ENCODE data around the gene MTHFD2.
A peak's percentile ranks its signal among the peaks of the same experiment; 100 is the strongest.

MTHFD2 gene

GRCh38 chr2:74177696-74178095, 20.7 kb upstream of the MTHFD2 start:
- Histone ChIP-seq H2AFZ (ENCODE audit: low read length) (peak overlapping the region; percentile 71; the same call in 1 of the 2 replicates), H3K79me2 (ENCODE audit: insufficient read depth, low read length) (peaks cover 59% of the 10 kb centered on the region), H3K27me3 (ENCODE audit: insufficient read depth, low read length, poor library complexity, severe bottlenecking) (no peaks in the 10 kb centered on the region), H3K36me3 (ENCODE audit: insufficient read depth, low read length) (no peaks in the 10 kb centered on the region; the same call in 1 of the 2 replicates), H3K9ac (ENCODE audit: low read depth, low read length, poor library complexity, severe bottlenecking) (peak overlapping the region; percentile 89), H4K20me1 (ENCODE audit: insufficient read depth, low read length, poor library complexity, severe bottlenecking) (peaks cover 48% of the 10 kb centered on the region), H3F3A (ENCODE audit: low read depth) (no peaks in the 10 kb centered on the region), H3K9me3 (ENCODE audit: insufficient read depth, low read depth, low read length) (0 out of 2 replicates have a peak, but pooled peaks cover 6% of the 10 kb centered on the region), H3K4me2 (ENCODE audit: low read depth, low read length, poor library complexity, severe bottlenecking) (peak overlapping the region; percentile 92), H3K4me3 (ENCODE audit: low read length, poor library complexity, severe bottlenecking) (peak overlapping the region; percentile 92), H3K4me1 (ENCODE audit: insufficient read depth, low read length, poor library complexity, severe bottlenecking) (peaks cover 27% of the 10 kb centered on the region), H3K9me2 (replicated peaks; ENCODE audit: low read depth, low read length) (no peaks in the 10 kb centered on the region)
- TF ChIP-seq CTCF (conservative IDR thresholded peaks at IDR 0.05; ENCODE audit: low read length), result no peak
- TF ChIP-seq EZH2phosphoT487 (IDR thresholded peaks at IDR 0.05; ENCODE audit: borderline replicate concordance), result no peak

- H3K27me3 ChIP-seq (ENCODE audit: insufficient read depth, low read length, poor library complexity, severe bottlenecking), result no peaks in the 10 kb centered on the region
- no peak for TF ChIP-seq EZH2phosphoT487 (IDR thresholded peaks at IDR 0.05; ENCODE audit: borderline replicate concordance)
- TF ChIP-seq CTCF (conservative IDR thresholded peaks at IDR 0.05; ENCODE audit: low read length), result no peak
- peak within 1 kb of the TSS; percentile 92 for H3K4me2 ChIP-seq (ENCODE audit: low read depth, low read length, poor library complexity, severe bottlenecking)
- peak within 1 kb of the TSS; percentile 89 for H3K9ac ChIP-seq (ENCODE audit: low read depth, low read length, poor library complexity, severe bottlenecking)
- peaks cover 43% of the 10 kb centered on the region for H4K20me1 ChIP-seq (ENCODE audit: insufficient read depth, low read length, poor library complexity, severe bottlenecking)
- peaks cover 51% of the 10 kb centered on the region for H3K79me2 ChIP-seq (ENCODE audit: insufficient read depth, low read length)
- no peaks in the 10 kb centered on the region for H3K36me3 ChIP-seq (ENCODE audit: insufficient read depth, low read length)
- H3K9me3 ChIP-seq (ENCODE audit: insufficient read depth, low read depth, low read length), result 0 out of 2 replicates have a peak, but pooled peaks cover 6% of the 10 kb centered on the region
- no peaks in the 10 kb centered on the region for H3F3A ChIP-seq (ENCODE audit: low read depth)
- H3K9me2 ChIP-seq (replicated peaks; ENCODE audit: low read depth, low read length), result no peaks in the 10 kb centered on the region
- H3K4me1 ChIP-seq (ENCODE audit: insufficient read depth, low read length, poor library complexity, severe bottlenecking), result peaks cover 27% of the 10 kb centered on the region
- peak within 1 kb of the TSS; percentile 71; the same call in 1 of the 2 replicates for H2AFZ ChIP-seq (ENCODE audit: low read length)
- H3K4me3 ChIP-seq (ENCODE audit: low read length, poor library complexity, severe bottlenecking), result peak within 1 kb of the TSS; percentile 92
Observed at GRCh38 chr2:74178211-74179062, 20.0 kb upstream of the MTHFD2 start, which contains the start of gene MOB1A. Gene MOB1A, minus strand, starts transcription at chr2:74178879. Its CDS starts 205 bp downstream, at chr2:74178674.

GRCh38 chr2:74179063-74179865, 19.2 kb upstream of the MTHFD2 start:
- Histone ChIP-seq H3K79me2 (ENCODE audit: insufficient read depth, low read length) (peaks cover 43% of the 10 kb centered on the region), H3K9me3 (ENCODE audit: insufficient read depth, low read depth, low read length) (0 out of 2 replicates have a peak, but pooled peaks cover 6% of the 10 kb centered on the region), H3K9ac (ENCODE audit: low read depth, low read length, poor library complexity, severe bottlenecking) (peak overlapping the region; percentile 89), H4K20me1 (ENCODE audit: insufficient read depth, low read length, poor library complexity, severe bottlenecking) (peaks cover 37% of the 10 kb centered on the region), H3K4me1 (ENCODE audit: insufficient read depth, low read length, poor library complexity, severe bottlenecking) (peaks cover 27% of the 10 kb centered on the region), H3K9me2 (replicated peaks; ENCODE audit: low read depth, low read length) (no peaks in the 10 kb centered on the region), H3K27me3 (ENCODE audit: insufficient read depth, low read length, poor library complexity, severe bottlenecking) (no peaks in the 10 kb centered on the region), H3K4me2 (ENCODE audit: low read depth, low read length, poor library complexity, severe bottlenecking) (peak overlapping the region; percentile 74), H2AFZ (ENCODE audit: low read length) (peak overlapping the region; percentile 28; the same call in 1 of the 2 replicates), H3K36me3 (ENCODE audit: insufficient read depth, low read length) (no peaks in the 10 kb centered on the region), H3K4me3 (ENCODE audit: low read length, poor library complexity, severe bottlenecking) (peak overlapping the region; percentile 92), H3F3A (ENCODE audit: low read depth) (no peaks in the 10 kb centered on the region)
- peak; percentile 54 for TF ChIP-seq CTCF (conservative IDR thresholded peaks at IDR 0.05; ENCODE audit: low read length)
- no peak for TF ChIP-seq EZH2phosphoT487 (IDR thresholded peaks at IDR 0.05; ENCODE audit: borderline replicate concordance)

All from Loucy (cell line).